Colonic mucosa (tissue), 4 donors: ENCODE results near the gene GPX3. TPM values are rescaled to one million over a fixed set of nuclear protein-coding genes. Genes with fewer than 3 reads are reported as not detected.

Experiments used
- DNase-seq: peaks from one replicate; pipeline ENCODE4 v3.0.0-alpha.2; 2020
- H3K27ac ChIP-seq: fragments of 200-600 bp; one replicate; pipeline ENCODE4 v1.8.0; 2021
- H3K27me3 ChIP-seq: fragments of 200-600 bp; one replicate; pipeline ENCODE4 v1.8.0; 2021
- H3K36me3 ChIP-seq: fragments of 200-600 bp; one replicate; pipeline ENCODE4 v1.8.0; 2021
- H3K4me1 ChIP-seq: fragments of 200-600 bp; one replicate; pipeline ENCODE4 v1.8.0; 2021; ENCODE audit warnings: mild to moderate bottlenecking
- H3K4me3 ChIP-seq: fragments of 200-600 bp; one replicate; pipeline ENCODE4 v1.8.0; 2021
- H3K9ac ChIP-seq, 2 donors: one replicate each; pipeline ENCODE4 v1.7.0; 2013; ENCODE audit warnings: control low read depth in 2 of 2, low read depth in 2 of 2, low read length in 2 of 2
- H3K9me3 ChIP-seq: fragments of 200-600 bp; one replicate; pipeline ENCODE4 v1.8.0; 2021
- intact Hi-C: fragments of 100-400 bp; cut with DNase I; formaldehyde crosslinking; loops from one replicate; pipeline ENCODE4 v1.14.1; 2022
- total RNA-seq, 2 donors: library from RNA; stranded (reverse); fragmentation: NEBNext Ultra II Directional in 1 of 2; extraction: Animal tissue kit (Norgen Biotek cat#: 25700) in 1 of 2; gene quantifications; one replicate each; pipeline ENCODE4 v1.2.1, GENCODE V29; 2021
- TF ChIP-seq, protein P1 (sequence below): fragments of 200-600 bp; IDR thresholded peaks from one replicate; pipeline ENCODE4 v1.8.0; 2022; ENCODE audit warnings: antibody characterized with exemption, mild to moderate bottlenecking
- donor health status: healthy.
- donor health status: DM: no; HTN: no; CAD: no.
- donor health status: DM: no; HTN: no; CAD: no.

GPX3 gene
- total RNA-seq, 2 donors from 2014 or later, result 30.2 to 60.5 TPM

DNA sequence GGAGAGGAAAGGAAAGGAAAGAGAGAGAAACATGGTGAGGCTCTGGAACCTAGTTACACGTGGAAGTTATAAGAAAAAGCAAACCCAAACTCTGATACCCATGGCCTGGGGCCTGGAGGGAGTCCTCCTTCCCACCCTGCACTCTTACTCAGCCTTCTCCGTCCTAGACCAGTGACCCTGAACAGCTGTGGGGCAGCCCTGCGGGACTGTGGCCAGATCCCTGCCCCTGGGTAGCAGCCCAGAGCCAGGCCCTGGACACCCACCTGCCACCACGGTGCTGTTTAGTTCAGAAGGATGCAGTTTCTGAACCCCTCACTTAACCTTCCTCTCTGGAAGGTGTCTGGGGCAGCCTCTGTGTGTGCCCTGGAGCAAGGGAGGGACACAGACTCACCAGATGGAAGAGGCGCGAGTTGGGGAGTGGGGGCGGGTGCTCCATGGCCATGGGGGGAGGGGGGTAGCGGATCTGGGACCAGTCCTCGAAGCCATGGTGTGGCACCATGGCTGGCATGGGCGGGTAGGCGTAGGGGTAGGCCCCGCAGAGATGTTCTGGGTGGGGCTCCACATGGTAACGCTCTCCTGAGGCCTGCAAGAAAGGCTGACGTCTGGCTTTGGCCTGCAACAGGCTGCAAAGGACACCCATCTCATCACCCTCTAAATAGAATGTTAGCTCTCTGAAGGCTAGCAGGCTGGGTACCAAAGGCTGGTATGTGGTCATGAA lies 13.0 kb downstream of the GPX3 start:
- Histone ChIP-seq H3K4me1 (no peaks in the 10 kb centered on the region), H3K27me3 (no peaks in the 10 kb centered on the region), H3K4me3 (no peak overlapping the region), H3K9me3 (no peaks in the 10 kb centered on the region), H3K36me3 (peaks cover 30% of the 10 kb centered on the region), H3K9ac (no peak overlapping the region), H3K27ac (no peak overlapping the region)
- intact Hi-C loops, result no loop called here
- DNase-seq, result no peak
- TF ChIP-seq, protein P1, sequence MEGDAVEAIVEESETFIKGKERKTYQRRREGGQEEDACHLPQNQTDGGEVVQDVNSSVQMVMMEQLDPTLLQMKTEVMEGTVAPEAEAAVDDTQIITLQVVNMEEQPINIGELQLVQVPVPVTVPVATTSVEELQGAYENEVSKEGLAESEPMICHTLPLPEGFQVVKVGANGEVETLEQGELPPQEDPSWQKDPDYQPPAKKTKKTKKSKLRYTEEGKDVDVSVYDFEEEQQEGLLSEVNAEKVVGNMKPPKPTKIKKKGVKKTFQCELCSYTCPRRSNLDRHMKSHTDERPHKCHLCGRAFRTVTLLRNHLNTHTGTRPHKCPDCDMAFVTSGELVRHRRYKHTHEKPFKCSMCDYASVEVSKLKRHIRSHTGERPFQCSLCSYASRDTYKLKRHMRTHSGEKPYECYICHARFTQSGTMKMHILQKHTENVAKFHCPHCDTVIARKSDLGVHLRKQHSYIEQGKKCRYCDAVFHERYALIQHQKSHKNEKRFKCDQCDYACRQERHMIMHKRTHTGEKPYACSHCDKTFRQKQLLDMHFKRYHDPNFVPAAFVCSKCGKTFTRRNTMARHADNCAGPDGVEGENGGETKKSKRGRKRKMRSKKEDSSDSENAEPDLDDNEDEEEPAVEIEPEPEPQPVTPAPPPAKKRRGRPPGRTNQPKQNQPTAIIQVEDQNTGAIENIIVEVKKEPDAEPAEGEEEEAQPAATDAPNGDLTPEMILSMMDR, result no peak

DNA sequence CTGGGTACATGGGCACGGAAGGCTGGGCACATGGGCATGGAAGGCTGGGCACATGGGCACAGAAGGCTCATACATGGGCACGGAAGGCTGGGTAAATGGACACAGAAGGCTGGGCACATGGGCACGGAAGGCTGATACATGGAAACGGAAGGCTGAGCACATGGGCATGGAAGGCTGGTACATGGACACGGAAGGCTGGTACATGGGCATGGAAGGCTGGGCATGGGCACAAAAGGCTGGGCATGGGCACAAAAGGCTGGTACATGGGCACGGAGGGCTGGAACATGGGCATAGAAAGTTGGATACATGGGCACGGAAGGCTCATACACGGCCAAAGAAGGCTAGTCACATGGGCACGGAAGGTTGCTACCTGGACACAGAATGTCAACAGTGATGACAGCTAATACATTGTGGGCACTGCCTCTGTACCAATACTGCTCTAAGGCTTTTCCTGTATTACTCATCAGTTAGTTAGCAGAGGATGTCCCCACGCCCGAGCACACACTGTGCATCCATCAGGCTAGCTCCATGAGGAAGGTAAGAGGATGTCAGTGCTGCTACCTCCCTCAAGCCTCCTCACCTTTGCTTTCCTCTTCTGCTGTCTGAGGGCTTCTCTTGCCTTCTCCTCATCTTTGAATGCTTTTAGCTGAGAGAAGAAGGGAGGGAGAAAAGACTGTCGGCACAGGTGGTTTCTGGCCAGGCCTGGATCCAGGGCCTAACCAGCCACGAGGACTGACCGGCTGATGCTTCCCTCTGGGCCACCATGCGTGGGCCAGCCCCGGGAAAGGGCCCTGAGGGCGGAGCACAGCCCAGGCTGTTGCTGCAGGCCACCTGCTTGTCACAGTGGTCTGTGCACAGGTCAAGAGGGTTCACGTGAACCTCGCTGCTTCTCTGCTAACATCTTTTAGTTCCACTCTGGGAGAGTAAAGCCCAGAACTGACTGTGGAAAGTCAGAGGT lies 14.3 kb downstream of the GPX3 start:
- Histone ChIP-seq H3K36me3 (peaks cover 36% of the 10 kb centered on the region), H3K27ac (no peak overlapping the region)
- DNase-seq, result no peak

DNA sequence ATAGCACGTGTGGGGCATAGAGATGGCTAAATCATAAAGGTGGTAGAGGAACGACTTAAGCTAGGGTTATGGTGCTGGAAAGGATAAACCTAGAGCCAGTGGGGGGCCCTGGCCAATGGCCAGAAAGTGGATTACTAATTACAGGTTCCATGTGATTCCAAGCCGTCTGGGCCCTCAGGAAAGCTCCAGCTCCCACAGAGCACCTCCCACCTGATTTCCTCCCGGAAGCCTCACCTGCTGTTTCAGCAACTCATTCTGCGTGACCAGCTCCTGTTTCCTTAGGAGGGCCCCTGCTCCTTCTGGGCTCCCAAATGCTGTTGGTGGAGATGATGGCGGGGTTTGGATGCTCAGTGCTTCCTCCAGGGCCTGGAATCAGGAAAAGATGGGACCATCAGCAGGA lies 16.2 kb downstream of the GPX3 start:
- Histone ChIP-seq H3K9ac (no peak overlapping the region), H3K27me3 (no peaks in the 10 kb centered on the region), H3K9me3 (no peaks in the 10 kb centered on the region), H3K4me1 (no peaks in the 10 kb centered on the region), H3K4me3 (no peak overlapping the region), H3K36me3 (peaks cover 43% of the 10 kb centered on the region), H3K27ac (no peak overlapping the region)
- no peak for DNase-seq
- intact Hi-C loops, result no loop called here
- TF ChIP-seq, protein P1, result no peak

More for the DNA sequence above, 14.3 kb downstream of the GPX3 start:
- H3K4me3 ChIP-seq, result no peak overlapping the region
- intact Hi-C loops, result no loop called here
- H3K9me3 ChIP-seq, result no peaks in the 10 kb centered on the region
- no peak overlapping the region for H3K9ac ChIP-seq
- H3K4me1 ChIP-seq, result no peaks in the 10 kb centered on the region
- H3K27me3 ChIP-seq, result no peaks in the 10 kb centered on the region
- TF ChIP-seq, protein P1, result no peak

DNA sequence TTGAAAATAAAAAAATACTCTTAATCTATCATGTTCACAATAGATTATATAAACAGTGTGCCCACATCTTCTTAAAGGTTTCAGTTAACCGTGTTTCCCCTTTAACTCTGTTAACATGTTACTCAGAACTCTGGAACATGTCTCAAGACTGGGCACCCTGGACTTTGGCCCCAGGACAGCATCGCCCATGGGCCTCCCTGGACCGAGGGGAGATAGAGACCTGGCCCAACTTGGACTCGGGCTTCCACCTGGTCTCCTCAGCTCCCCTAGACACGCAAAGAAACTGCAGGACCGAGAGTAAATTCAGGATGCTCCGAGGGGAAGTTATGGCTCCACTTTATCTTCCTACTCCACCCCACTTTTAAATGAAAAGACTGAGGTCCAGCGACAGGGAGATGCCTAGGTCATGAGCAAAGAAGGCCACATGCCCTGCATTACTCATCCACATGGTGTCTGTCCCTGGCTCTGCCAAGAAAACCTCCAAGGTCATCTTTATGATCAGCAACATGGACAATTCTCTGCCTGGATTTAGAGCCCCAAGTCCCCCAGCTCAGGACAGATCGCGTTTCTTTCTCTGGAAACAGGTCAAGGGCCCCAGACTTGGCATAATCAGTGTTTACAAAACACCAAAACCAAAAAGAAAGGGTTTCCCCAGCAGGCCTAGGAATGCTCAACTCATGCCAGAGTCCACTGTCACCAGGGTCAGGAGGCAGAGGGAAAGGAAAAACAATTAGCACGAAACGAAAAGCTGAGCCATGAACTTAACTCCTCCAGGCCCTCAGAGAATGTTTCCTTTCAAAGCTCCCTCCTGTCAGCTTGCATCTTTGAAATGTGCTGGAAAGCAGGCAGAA lies 17.4 kb downstream of the GPX3 start:
- peak overlapping the region; percentile 49 for H3K27ac ChIP-seq
- H3K36me3 ChIP-seq, result peaks cover 44% of the 10 kb centered on the region
- TF ChIP-seq, protein P1, result no peak
- no peak overlapping the region for H3K4me3 ChIP-seq
- intact Hi-C loops, result no loop called here
- no peak for DNase-seq
- no peaks in the 10 kb centered on the region for H3K4me1 ChIP-seq
- H3K9me3 ChIP-seq, result no peaks in the 10 kb centered on the region
- H3K9ac ChIP-seq, result no peak overlapping the region
- no peaks in the 10 kb centered on the region for H3K27me3 ChIP-seq

DNA sequence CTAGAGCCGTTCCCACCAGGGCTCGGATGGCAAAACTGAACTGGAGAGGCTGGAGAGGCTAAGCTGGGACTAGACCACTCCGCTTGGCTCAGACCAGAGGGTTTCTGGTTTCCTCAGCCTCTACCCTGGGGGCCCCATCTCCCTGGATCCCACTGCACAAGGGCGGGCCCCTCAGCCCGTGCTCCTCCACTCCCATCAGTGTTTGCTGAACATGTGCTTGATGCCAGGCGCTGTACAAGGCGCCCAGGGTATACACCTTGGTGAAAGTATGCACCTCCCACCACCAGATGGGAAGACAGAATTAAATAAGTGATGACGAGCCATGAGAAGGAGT lies 18.0 kb downstream of the GPX3 start:
- no peaks in the 10 kb centered on the region for H3K27me3 ChIP-seq
- H3K4me3 ChIP-seq, result no peak overlapping the region
- no peaks in the 10 kb centered on the region for H3K9me3 ChIP-seq
- H3K4me1 ChIP-seq, result no peaks in the 10 kb centered on the region
- peak overlapping the region; percentile 49 for H3K27ac ChIP-seq
- DNase-seq, result no peak
- H3K36me3 ChIP-seq, result peaks cover 44% of the 10 kb centered on the region
- H3K9ac ChIP-seq, result no peak overlapping the region
- TF ChIP-seq, protein P1, result no peak
- intact Hi-C loops, result no loop called here
